Left forelimb (tissue), 1 donor: ENCODE data around the gene RNF212.
"Not testable (repeated sequence)": the region's sequence is repeated elsewhere in the genome, so short reads cannot be mapped to it uniquely, and the experiment has no call there.

Experiments used
- DNase-seq: peaks from one replicate; pipeline ENCODE4 v3.0.0-alpha.2; 2018; ENCODE audit warnings: low spot score

RNF212 gene

GRCh38 chr4:1065732-1066131 lies 47.6 kb downstream of the RNF212 start:
- no peak for DNase-seq

- no peak for DNase-seq
These were observed 50.9 kb downstream of the RNF212 start for GRCh38 chr4:1062419-1062818.

- DNase-seq, result no peak
These were observed 51.6 kb downstream of the RNF212 start for GRCh38 chr4:1061760-1062159.

GRCh38 chr4:1061056-1061700 lies 52.2 kb downstream of the RNF212 start:
- peak; percentile 64 for DNase-seq

GRCh38 chr4:1060621-1061020 lies 52.7 kb downstream of the RNF212 start:
- DNase-seq, result peak; percentile 63

- peak; percentile 49 for DNase-seq
These were observed 53.2 kb downstream of the RNF212 start for GRCh38 chr4:1060121-1060520.

GRCh38 chr4:1058997-1059665 lies 54.2 kb downstream of the RNF212 start:
- peak; percentile 23 for DNase-seq

- peak; percentile 44 for DNase-seq
These were observed 55.0 kb downstream of the RNF212 start for GRCh38 chr4:1058198-1058996.

GRCh38 chr4:1057403-1057745 lies 56.0 kb downstream of the RNF212 start:
- DNase-seq, result no peak

- DNase-seq, result peak; percentile 47
These were observed 56.5 kb downstream of the RNF212 start for GRCh38 chr4:1056671-1057402.

- peak; percentile 65 for DNase-seq
These were observed 57.4 kb downstream of the RNF212 start for GRCh38 chr4:1055721-1056590.

GRCh38 chr4:1055243-1055701 lies 58.1 kb downstream of the RNF212 start:
- peak; percentile 38 for DNase-seq

- not testable (repeated sequence) for DNase-seq
These were observed 58.6 kb downstream of the RNF212 start for GRCh38 chr4:1054696-1055242.

GRCh38 chr4:1053891-1054290 lies 59.5 kb downstream of the RNF212 start:
- DNase-seq, result not testable (repeated sequence)

- DNase-seq, result peak; percentile 74
These were observed 60.2 kb downstream of the RNF212 start for GRCh38 chr4:1053080-1053661.

GRCh38 chr4:1052231-1052671 lies 61.1 kb downstream of the RNF212 start:
- DNase-seq, result peak; percentile 56

GRCh38 chr4:1051472-1051871 lies 61.9 kb downstream of the RNF212 start:
- DNase-seq, result peak; percentile 47

- peak; percentile 62 for DNase-seq
These were observed 62.7 kb downstream of the RNF212 start for GRCh38 chr4:1050486-1051213.

GRCh38 chr4:1049591-1049905 lies 63.8 kb downstream of the RNF212 start:
- DNase-seq, result peak; percentile 50
